Hematopoietic multipotent progenitor cell treated with erythropoietin and hydrocortisone succinate and interleukin-3 and kit ligand, for 6 days (in vitro differentiated cells): ENCODE measurements around the gene NCK2.

ENCODE experiments used
- DNase-seq: peaks from one replicate; pipeline ENCODE4 v3.0.0-alpha.2; 2015

Gene NCK2

GRCh38 chr2:105857076-105857740 lies 112.5 kb downstream of the NCK2 start:
- no peak for DNase-seq

- no peak for DNase-seq
Measured at GRCh38 chr2:105858868-105859693, 114.4 kb downstream of the NCK2 start.

- no peak for DNase-seq
Measured at GRCh38 chr2:105859694-105859951, 114.9 kb downstream of the NCK2 start.

DNA sequence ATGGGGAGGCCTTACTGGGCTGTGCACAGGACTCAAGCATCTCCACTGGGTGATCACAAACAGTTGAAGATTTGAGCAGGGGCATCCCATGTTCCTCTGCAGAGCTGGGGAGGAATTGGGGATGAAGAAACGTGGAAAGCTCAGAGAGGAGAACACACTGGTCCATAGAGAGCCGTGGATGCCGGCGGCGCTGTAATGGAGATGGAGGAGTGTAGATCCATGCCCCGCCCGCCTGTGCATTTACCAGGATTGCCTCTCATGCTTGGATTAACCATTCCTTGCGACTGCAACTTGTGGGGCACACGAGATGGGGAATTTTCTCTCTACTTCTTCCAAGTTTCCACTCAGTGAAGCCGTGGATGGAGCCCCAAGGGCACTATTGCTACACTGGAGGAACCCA lies 115.9 kb downstream of the NCK2 start:
- DNase-seq: no peak

GRCh38 chr2:105861200-105861599 lies 116.5 kb downstream of the NCK2 start:
- DNase-seq: no peak

GRCh38 chr2:105862843-105863242 lies 118.1 kb downstream of the NCK2 start:
- no peak for DNase-seq

GRCh38 chr2:105864262-105864661 lies 119.5 kb downstream of the NCK2 start:
- no peak for DNase-seq

DNA sequence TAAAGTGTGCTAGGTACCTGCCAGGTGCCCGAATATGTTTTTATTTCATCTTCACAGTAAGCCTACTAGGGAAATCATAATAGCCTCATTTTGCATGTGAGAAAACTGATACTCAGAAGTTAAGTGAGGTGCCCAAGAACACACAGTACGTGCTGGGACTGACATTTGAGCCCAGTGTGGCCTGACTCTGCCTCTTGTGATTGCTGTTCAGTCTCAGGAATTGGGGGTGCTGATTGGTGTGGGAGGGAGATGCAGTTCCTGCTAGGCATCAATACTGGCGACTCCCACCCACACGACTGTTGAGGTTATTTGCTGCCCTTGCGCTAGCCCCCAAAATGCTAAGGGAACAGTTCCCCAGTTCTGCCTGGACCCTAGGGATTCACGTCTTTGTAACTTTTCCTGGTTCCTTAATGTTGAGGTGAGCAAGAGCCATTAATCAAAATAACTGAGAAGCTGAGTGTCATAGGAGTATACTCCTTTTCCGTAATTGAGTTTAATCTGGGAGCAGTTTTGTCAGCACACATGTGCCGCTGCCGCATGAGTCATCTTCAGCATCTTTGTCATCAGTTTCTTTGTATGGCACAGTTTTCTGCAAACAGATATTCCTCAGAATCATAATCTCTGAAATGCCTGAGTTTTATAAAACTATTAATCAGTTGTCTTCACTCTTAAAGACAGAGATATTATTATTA lies 120.7 kb downstream of the NCK2 start:
- DNase-seq: no peak

- DNase-seq: no peak
Measured at GRCh38 chr2:105866216-105867185, 121.8 kb downstream of the NCK2 start.

- no peak for DNase-seq
Measured at GRCh38 chr2:105867587-105867986, 122.9 kb downstream of the NCK2 start.

GRCh38 chr2:105868060-105868459 lies 123.3 kb downstream of the NCK2 start:
- DNase-seq: no peak

GRCh38 chr2:105869341-105869740 lies 124.6 kb downstream of the NCK2 start:
- no peak for DNase-seq

DNA sequence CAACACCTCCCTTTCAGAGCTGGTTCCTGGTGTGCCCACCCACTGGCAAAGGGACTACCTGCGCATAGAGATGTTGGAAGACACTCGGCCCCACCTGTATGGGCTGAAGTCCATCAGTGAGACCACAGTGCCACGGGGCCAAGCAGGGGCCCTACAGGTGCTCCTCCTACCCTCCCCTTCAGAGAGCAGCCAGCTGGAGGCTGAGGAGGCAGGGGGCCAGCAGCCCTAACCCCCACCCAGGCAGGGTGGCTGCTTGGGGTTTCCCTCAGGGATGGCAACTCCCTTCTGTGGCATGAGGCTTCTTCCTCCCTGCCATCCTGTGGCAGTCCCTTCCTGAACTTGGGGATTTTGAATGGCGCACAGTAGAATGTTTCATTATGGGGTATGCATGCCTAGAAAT lies 125.3 kb downstream of the NCK2 start:
- DNase-seq: no peak

GRCh38 chr2:105870858-105871257 lies 126.1 kb downstream of the NCK2 start:
- DNase-seq: no peak

GRCh38 chr2:105872142-105872728 lies 127.5 kb downstream of the NCK2 start:
- DNase-seq: no peak

- DNase-seq: no peak
Measured at GRCh38 chr2:105872830-105873229, 128.1 kb downstream of the NCK2 start.

DNA sequence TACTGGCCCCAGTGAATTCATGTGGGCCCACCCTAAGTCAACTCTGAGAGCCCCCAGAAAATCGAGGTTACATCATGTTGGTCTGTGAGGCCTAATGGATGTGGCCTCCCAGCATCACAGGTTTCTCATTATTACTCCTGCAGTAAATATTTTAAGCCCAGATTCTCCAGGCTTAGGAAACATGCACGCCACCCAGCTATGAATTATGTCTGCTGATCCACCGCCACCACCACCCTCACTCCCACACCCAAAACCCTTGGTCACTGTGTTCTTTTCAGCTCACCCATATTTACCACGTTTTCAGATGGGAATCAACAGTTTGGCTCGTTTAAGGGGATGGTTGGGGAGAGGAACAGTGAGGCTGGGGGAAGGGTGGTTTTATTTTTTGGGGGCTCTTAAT lies 128.6 kb downstream of the NCK2 start:
- no peak for DNase-seq

GRCh38 chr2:105873721-105874120 lies 129.0 kb downstream of the NCK2 start:
- peak; percentile 9 for DNase-seq

- no peak for DNase-seq
Measured at GRCh38 chr2:105874466-105874865, 129.8 kb downstream of the NCK2 start.

- DNase-seq: no peak
Measured at GRCh38 chr2:105875241-105875640, 130.5 kb downstream of the NCK2 start.

- DNase-seq: no peak
Measured at GRCh38 chr2:105876191-105876590, 131.5 kb downstream of the NCK2 start.

DNA sequence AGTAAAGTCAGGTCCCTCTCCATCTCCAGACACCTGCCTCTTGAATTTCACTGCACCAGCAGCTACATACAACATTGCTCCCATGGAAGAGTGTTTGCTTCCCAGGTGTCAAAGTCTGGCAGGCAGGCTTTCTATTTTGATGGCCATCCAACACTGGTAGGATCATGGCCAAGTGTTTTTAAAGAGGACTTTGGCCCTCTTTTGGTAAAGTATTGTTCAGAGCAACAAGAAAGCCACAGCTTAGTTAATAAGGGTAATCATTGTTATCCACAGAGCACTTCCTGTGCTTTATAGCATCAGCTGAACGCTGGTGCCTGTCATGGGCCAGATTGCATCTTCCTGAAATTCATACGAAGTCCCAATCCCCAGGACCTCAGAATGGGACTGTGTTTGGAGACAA lies 133.2 kb downstream of the NCK2 start:
- no peak for DNase-seq
